Measurements from ENCODE around the gene KREMEN1. TPM values are rescaled to one million over a fixed set of nuclear protein-coding genes. Genes with fewer than 3 reads are reported as not detected.

KREMEN1 gene
- polyA plus RNA-seq, 3 donors from 2014 or later: not detected

DNA sequence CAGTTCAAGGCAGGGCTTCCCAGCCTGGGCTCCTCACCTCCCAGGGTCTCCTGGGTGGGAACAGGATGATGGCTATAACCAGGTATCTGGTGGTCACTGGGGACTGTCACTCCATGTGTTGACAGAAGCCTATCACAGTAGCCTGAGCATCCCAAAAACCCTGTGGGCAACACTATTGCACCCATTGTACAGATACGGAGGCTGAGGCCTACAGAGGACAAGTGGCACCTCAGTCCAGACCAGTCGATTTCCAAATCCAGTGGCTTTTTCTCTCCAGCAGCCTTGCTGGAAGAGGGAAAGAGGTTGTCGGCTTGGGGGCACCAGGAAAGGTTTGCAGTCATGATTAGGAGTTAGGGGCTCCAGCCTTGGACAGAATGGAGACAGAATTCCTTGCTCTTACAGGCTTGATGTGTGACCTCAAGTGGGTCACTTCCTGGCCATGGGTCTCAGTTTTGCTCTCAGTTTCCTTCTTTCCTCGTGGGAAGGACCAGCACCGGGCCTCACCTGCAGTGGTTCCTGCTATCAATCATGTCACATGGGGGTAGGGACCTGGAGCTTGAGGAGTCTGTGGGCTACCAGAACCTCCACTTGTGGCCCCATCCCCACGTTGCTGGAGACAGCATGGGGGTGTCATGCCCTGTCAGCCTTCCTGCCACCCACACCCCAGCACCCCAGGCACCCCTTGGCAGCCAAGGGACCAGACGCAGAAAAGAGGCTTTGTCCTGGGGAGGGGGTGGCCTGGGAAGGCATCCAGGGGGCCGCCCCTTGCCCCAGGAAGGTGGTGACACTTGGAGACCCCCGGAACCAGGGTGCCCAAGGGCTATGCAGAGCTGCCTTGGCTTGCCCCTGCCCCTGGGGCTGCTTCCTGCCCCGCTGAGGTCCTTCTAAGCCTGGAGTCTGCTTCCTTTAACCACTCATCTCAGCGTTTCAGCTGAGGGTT is 135.0 kb downstream of the KREMEN1 start:
- Mint-ChIP-seq H3K27me3 (ENCODE audit: low read depth in 3 of 3) (peaks cover 2 to 3% (median 2%) of the 10 kb centered on the region in 3 donors), H3K27ac (no peak overlapping the region), H3K4me3 (no peak overlapping the region), H3K9me3 (no peaks in the 10 kb centered on the region), H3K36me3 (no peaks in the 10 kb centered on the region), H3K4me1 (peaks cover 22 to 31% of the 10 kb centered on the region in 2 donors)
- DNase-seq: no peak

DNA sequence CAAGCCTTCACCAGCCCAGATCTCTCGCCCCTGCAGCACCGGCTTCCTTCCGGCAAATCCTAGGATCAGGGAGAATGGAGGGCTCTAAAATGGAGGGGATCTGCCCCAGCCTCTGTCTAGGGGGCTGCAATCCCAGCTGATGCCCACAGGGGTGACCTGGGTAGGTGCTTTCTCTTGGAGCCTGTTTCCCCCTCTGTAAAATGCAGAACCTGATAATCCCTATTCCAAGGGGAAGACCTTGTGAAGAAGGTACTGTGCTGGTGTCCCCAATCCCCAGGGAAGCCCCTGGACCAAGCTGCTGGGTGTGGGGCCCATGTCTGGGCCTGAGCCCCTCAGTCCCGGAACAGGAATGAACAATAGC is 135.6 kb downstream of the KREMEN1 start:
- Mint-ChIP-seq H3K9me3 (no peaks in the 10 kb centered on the region), H3K27me3 (ENCODE audit: low read depth in 3 of 3) (peaks cover 2 to 3% (median 2%) of the 10 kb centered on the region in 3 donors), H3K36me3 (no peaks in the 10 kb centered on the region), H3K4me3 (no peak overlapping the region), H3K27ac (no peak overlapping the region), H3K4me1 (peaks cover 16 to 25% of the 10 kb centered on the region in 2 donors)
- DNase-seq: no peak

- peaks cover 2 to 3% (median 2%) of the 10 kb centered on the region in 3 donors for H3K27me3 Mint-ChIP-seq (ENCODE audit: low read depth in 3 of 3)
These were observed 136.2 kb downstream of the KREMEN1 start for GRCh38 chr22:29208879-29209623.

GRCh38 chr22:29209624-29209929 is 136.7 kb downstream of the KREMEN1 start:
- no peak for DNase-seq
- H3K36me3 Mint-ChIP-seq: no peaks in the 10 kb centered on the region
- no peak overlapping the region for H3K27ac Mint-ChIP-seq
- no peak overlapping the region for H3K4me3 Mint-ChIP-seq
- no peaks in the 10 kb centered on the region for H3K9me3 Mint-ChIP-seq
- peaks cover 11 to 15% of the 10 kb centered on the region in 2 donors for H3K4me1 Mint-ChIP-seq
- H3K27me3 Mint-ChIP-seq (ENCODE audit: low read depth in 3 of 3): peaks cover 2 to 3% (median 2%) of the 10 kb centered on the region in 3 donors

More at GRCh38 chr22:29208879-29209623, 136.2 kb downstream of the KREMEN1 start:
- Mint-ChIP-seq H3K4me3 (no peak overlapping the region), H3K4me1 (peaks cover 12 to 19% of the 10 kb centered on the region in 2 donors), H3K36me3 (no peaks in the 10 kb centered on the region), H3K9me3 (no peaks in the 10 kb centered on the region), H3K27ac (no peak overlapping the region)
- no peak for DNase-seq

DNA sequence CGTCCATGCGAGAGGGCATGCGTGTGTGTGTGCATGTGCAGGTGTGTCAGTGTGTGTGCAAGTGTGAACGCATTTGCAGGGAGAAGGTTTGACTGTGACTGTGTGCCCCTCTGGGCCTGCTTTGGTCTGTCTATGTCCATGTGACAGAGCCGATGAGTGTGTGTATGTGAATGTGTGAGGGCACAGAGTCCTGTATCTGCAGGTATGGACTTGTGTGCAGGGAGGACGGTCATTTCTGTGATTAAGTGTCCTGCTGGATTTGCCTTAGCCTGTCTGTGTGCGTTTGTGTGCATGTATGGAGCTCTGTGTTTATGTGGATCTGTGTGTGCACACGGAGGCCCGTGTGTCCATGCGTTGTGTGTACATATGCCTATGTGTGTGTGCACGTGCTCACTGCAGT is 138.2 kb downstream of the KREMEN1 start:
- Mint-ChIP-seq H3K4me1 (peaks cover 4 to 6% of the 10 kb centered on the region in 2 donors), H3K9me3 (no peaks in the 10 kb centered on the region), H3K27me3 (ENCODE audit: low read depth in 3 of 3) (peaks cover 0 to 3% (median 2%) of the 10 kb centered on the region in 3 donors), H3K27ac (no peak overlapping the region), H3K36me3 (no peaks in the 10 kb centered on the region), H3K4me3 (no peak overlapping the region)
- no peak for DNase-seq

DNA sequence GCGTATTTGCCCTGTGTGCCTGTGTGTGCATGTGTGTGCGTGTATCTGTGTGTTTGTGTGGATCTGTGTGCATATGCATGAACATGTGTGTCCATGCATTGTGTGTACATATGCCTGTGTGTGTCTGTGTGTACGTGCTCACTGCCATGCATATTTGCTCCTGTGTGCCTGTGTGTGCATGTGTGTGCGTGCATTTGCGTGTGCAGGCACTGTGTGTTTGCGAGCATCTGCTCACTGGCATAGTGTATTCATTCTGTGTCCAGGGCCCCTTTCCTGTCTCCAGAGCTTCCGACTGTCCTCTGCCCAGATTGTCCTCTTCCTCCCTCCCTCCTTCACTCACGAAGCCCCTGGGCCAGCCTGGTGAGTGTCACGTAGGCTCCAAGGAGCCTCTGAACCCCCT is 138.6 kb downstream of the KREMEN1 start:
- Mint-ChIP-seq H3K4me1 (peaks cover 1 to 4% of the 10 kb centered on the region in 2 donors), H3K36me3 (no peaks in the 10 kb centered on the region), H3K4me3 (no peak overlapping the region), H3K9me3 (no peaks in the 10 kb centered on the region), H3K27me3 (ENCODE audit: low read depth in 3 of 3) (peaks cover 0 to 3% (median under 1%) of the 10 kb centered on the region in 3 donors), H3K27ac (no peak overlapping the region)
- DNase-seq: no peak

DNA sequence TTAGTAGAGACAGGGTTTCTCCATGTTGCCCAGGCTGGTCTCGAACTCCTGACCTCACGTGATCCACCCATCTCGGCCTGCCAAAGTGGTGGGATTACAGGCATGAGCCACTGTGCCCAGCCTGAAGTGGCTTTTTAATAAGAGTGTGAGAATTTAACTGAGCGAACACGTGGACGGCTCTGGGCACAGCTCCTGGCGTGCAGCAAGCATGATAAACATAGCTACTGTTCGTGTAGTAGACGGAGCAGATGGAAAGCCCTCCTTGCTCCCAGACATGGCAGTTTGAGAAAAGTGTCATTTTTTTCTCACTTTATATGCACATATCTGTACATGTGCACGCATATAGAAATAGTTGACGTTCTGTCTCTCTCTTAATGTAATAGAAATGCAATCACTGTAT is 139.9 kb downstream of the KREMEN1 start:
- peaks cover 0 to under 1% (median 0%) of the 10 kb centered on the region in 3 donors for H3K27me3 Mint-ChIP-seq (ENCODE audit: low read depth in 3 of 3)
- no peak for DNase-seq
- no peaks in the 10 kb centered on the region for H3K4me1 Mint-ChIP-seq
- no peak overlapping the region for H3K4me3 Mint-ChIP-seq
- no peaks in the 10 kb centered on the region for H3K36me3 Mint-ChIP-seq
- H3K27ac Mint-ChIP-seq: no peak overlapping the region
- H3K9me3 Mint-ChIP-seq: no peaks in the 10 kb centered on the region

DNA sequence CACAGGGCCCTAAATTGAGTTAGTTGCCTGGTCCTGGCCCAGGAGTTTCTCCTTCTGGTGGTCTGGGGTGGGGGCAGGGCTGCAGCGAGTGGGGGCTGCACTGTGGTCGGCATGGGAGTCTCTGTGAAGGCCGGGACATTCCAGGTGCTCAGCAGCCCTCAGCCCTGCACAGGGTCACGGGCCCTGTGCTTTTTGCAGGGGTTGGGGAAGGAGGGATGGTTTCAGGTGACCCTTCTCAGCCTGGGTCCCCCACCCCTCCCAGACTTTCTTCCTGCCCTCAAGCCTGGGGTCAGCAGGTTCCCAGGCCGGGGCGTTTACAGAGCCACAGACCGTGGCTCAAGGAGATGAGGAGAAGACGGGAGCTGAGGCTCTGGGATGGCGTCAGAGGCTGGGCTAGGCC is 140.7 kb downstream of the KREMEN1 start:
- Mint-ChIP-seq H3K27me3 (ENCODE audit: low read depth in 3 of 3) (no peaks in the 10 kb centered on the region), H3K4me3 (no peak overlapping the region), H3K9me3 (no peaks in the 10 kb centered on the region), H3K27ac (no peak overlapping the region), H3K4me1 (no peaks in the 10 kb centered on the region), H3K36me3 (no peaks in the 10 kb centered on the region)
- DNase-seq: no peak

DNA sequence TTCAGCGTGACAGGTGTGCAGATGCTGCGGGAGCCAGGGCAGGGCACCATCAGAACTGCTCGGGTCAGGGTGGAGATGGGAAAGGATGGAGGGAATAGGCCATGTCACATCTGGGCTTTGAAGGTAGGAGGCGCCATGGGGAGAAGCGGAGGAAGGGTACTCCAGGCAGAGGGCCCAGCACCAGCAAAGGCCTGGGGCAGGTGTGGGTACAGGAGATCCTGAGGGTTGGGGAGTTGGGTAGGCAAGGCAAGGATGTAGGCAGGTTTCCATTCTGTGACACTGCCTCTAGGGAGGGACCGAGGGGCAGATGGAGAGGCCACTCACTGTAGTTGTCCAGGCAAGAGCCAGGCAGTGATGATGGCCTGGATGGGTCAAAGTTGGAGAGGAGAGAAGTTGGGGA is 141.4 kb downstream of the KREMEN1 start:
- no peak for DNase-seq
- H3K4me1 Mint-ChIP-seq: no peaks in the 10 kb centered on the region
- H3K9me3 Mint-ChIP-seq: no peaks in the 10 kb centered on the region
- no peak overlapping the region for H3K4me3 Mint-ChIP-seq
- H3K27ac Mint-ChIP-seq: peak overlapping the region in 1 of 6 donors; percentile 67
- H3K36me3 Mint-ChIP-seq: no peaks in the 10 kb centered on the region
- H3K27me3 Mint-ChIP-seq (ENCODE audit: low read depth in 3 of 3): no peaks in the 10 kb centered on the region

- Mint-ChIP-seq H3K27me3 (ENCODE audit: low read depth in 3 of 3) (no peaks in the 10 kb centered on the region), H3K9me3 (no peaks in the 10 kb centered on the region), H3K4me1 (no peaks in the 10 kb centered on the region), H3K4me3 (no peak overlapping the region), H3K36me3 (no peaks in the 10 kb centered on the region), H3K27ac (no peak overlapping the region)
- DNase-seq: no peak
These were observed 142.4 kb downstream of the KREMEN1 start for GRCh38 chr22:29215012-29215860.

GRCh38 chr22:29216011-29216872 is 143.4 kb downstream of the KREMEN1 start:
- Mint-ChIP-seq H3K27me3 (ENCODE audit: low read depth in 3 of 3) (no peaks in the 10 kb centered on the region), H3K27ac (no peak overlapping the region), H3K9me3 (no peaks in the 10 kb centered on the region), H3K4me3 (no peak overlapping the region), H3K36me3 (no peaks in the 10 kb centered on the region), H3K4me1 (no peaks in the 10 kb centered on the region)
- no peak for DNase-seq

- Mint-ChIP-seq H3K4me1 (no peaks in the 10 kb centered on the region), H3K36me3 (no peaks in the 10 kb centered on the region), H3K9me3 (no peaks in the 10 kb centered on the region), H3K27me3 (ENCODE audit: low read depth in 3 of 3) (no peaks in the 10 kb centered on the region), H3K27ac (no peak overlapping the region), H3K4me3 (no peak overlapping the region)
- DNase-seq: no peak
These were observed 144.2 kb downstream of the KREMEN1 start for GRCh38 chr22:29216873-29217666.

All from immature natural killer cell (primary cell).